H9 (cell line): Measurements from ENCODE around the gene CD4. TPM values are rescaled to one million over a fixed set of nuclear protein-coding genes. Genes with fewer than 3 reads are reported as not detected.

Source experiments
- DNase-seq: peaks from one replicate; pipeline ENCODE4 v3.0.0-alpha.2; 2017
- H2AFZ ChIP-seq: one replicate; pipeline ENCODE4 v1.6.1; 2013; ENCODE audit warnings: mild to moderate bottlenecking, low read length, control low read depth, moderate library complexity
- H2AK5ac ChIP-seq: 2 replicates; pipeline ENCODE4 v1.6.1; 2013; ENCODE audit warnings: low read length, control low read depth, mixed read lengths; ENCODE audit not compliant: insufficient read length
- H2BK120ac ChIP-seq: one replicate; pipeline ENCODE4 v1.6.1; 2013; ENCODE audit warnings: low read depth, mild to moderate bottlenecking, low read length, control low read depth, inconsistent platforms; ENCODE audit not compliant: poor library complexity, severe bottlenecking
- H2BK12ac ChIP-seq: 2 replicates; pipeline ENCODE4 v1.6.1; 2013; ENCODE audit warnings: low read length, control low read depth, mixed read lengths, low read depth; ENCODE audit not compliant: insufficient read length
- H2BK15ac ChIP-seq: 2 replicates; pipeline ENCODE4 v1.6.1; 2013; ENCODE audit warnings: low read depth, low read length, control low read depth
- H2BK20ac ChIP-seq: one replicate; pipeline ENCODE4 v1.6.1; 2013; ENCODE audit warnings: low read depth, mild to moderate bottlenecking, low read length, control low read depth, inconsistent platforms; ENCODE audit not compliant: poor library complexity, severe bottlenecking
- H2BK5ac ChIP-seq: 2 replicates; pipeline ENCODE4 v1.6.1; 2013; ENCODE audit warnings: low read length, control low read depth, mixed read lengths; ENCODE audit not compliant: insufficient read length
- H3K14ac ChIP-seq: 2 replicates; pipeline ENCODE4 v1.6.1; 2013; ENCODE audit warnings: low read length, control low read depth; ENCODE audit not compliant: insufficient read depth
- H3K18ac ChIP-seq: 2 replicates; pipeline ENCODE4 v1.6.1; 2013; ENCODE audit warnings: low read depth, mild to moderate bottlenecking, mixed read lengths, low read length, control low read depth; ENCODE audit not compliant: insufficient read length
- H3K23ac ChIP-seq: 2 replicates; pipeline ENCODE4 v1.6.1; 2013; ENCODE audit warnings: low read length, control low read depth, mixed read lengths, low read depth; ENCODE audit not compliant: insufficient read length
- H3K23me2 ChIP-seq: 2 replicates; pipeline ENCODE4 v1.6.1; 2013; ENCODE audit warnings: low read depth, mild to moderate bottlenecking, mixed read lengths, low read length, control low read depth; ENCODE audit not compliant: insufficient read length, poor library complexity, severe bottlenecking
- H3K27ac ChIP-seq: 2 replicates; pipeline ENCODE4 v1.5.1; 2013; ENCODE audit warnings: low read length, control low read depth, mixed read lengths, low read depth; ENCODE audit not compliant: insufficient read length
- H3K27me3 ChIP-seq: 2 replicates; pipeline ENCODE4 v1.6.1; 2013; ENCODE audit warnings: low read length, control low read depth, inconsistent platforms; ENCODE audit not compliant: insufficient read depth
- H3K4ac ChIP-seq: 2 replicates; pipeline ENCODE4 v1.6.1; 2013; ENCODE audit warnings: low read depth, mild to moderate bottlenecking, control low read depth, inconsistent platforms, low read length, moderate library complexity
- H3K4me1 ChIP-seq: 2 replicates; pipeline ENCODE4 v1.6.1; 2013; ENCODE audit warnings: low read length, control low read depth, inconsistent platforms; ENCODE audit not compliant: insufficient read depth
- H3K4me2 ChIP-seq: 2 replicates; pipeline ENCODE4 v1.6.1; 2013; ENCODE audit warnings: low read length, control low read depth, mixed read lengths; ENCODE audit not compliant: insufficient read length, insufficient read depth
- H3K56ac ChIP-seq: 2 replicates; pipeline ENCODE4 v1.6.1; 2013; ENCODE audit warnings: low read depth, mild to moderate bottlenecking, mixed read lengths, low read length, control low read depth; ENCODE audit not compliant: insufficient read length
- H3K79me1 ChIP-seq: 2 replicates; pipeline ENCODE4 v1.6.1; 2013; ENCODE audit warnings: low read depth, mild to moderate bottlenecking, moderate library complexity, low read length, control low read depth, inconsistent platforms; ENCODE audit not compliant: insufficient read depth, poor library complexity, severe bottlenecking
- H3K79me2 ChIP-seq: 2 replicates; pipeline ENCODE4 v1.6.1; 2013; ENCODE audit warnings: low read length, control low read depth, inconsistent platforms; ENCODE audit not compliant: insufficient read depth
- H3K9ac ChIP-seq: 2 replicates; pipeline ENCODE4 v1.6.1; 2013; ENCODE audit warnings: low read length, control low read depth, mixed read lengths; ENCODE audit not compliant: insufficient read length; ENCODE audit errors: extremely low read depth
- H3K9me3 ChIP-seq: one replicate; pipeline ENCODE4 v1.6.1; 2013; ENCODE audit warnings: low read depth, low read length, inconsistent platforms; ENCODE audit not compliant: control insufficient read depth
- H3T11ph ChIP-seq: one replicate; pipeline ENCODE4 v1.6.1; 2013; ENCODE audit warnings: mild to moderate bottlenecking, low read length, control low read depth, inconsistent platforms
- H4K20me1 ChIP-seq: one replicate; pipeline ENCODE4 v1.6.1; 2013; ENCODE audit not compliant: control insufficient read depth, insufficient read length, insufficient read depth
- H4K5ac ChIP-seq: 2 replicates; pipeline ENCODE4 v1.6.1; 2013; ENCODE audit warnings: low read depth, mild to moderate bottlenecking, mixed read lengths, low read length, control low read depth; ENCODE audit not compliant: insufficient read length
- H4K8ac ChIP-seq: replicated peaks from 2 replicates; pipeline ENCODE4 v1.6.1; 2013; ENCODE audit warnings: low read length, control low read depth, mixed read lengths, low read depth; ENCODE audit not compliant: insufficient read length
- H4K91ac ChIP-seq: 2 replicates; pipeline ENCODE4 v1.6.1; 2013; ENCODE audit warnings: low read depth, mild to moderate bottlenecking, moderate library complexity, mixed read lengths, low read length, control low read depth; ENCODE audit not compliant: insufficient read length
- H3K27ac Mint-ChIP-seq, 3 experiments: 2 replicates in 2 of 3; 3 replicates in 1 of 3; pipeline ENCODE4 v1.8.0; 2020 to 2021; ENCODE audit warnings: mixed read lengths in 3 of 3, mild to moderate bottlenecking in 1 of 3, moderate library complexity in 1 of 3
- H3K27me3 Mint-ChIP-seq: 2 replicates; pipeline ENCODE4 v1.8.0; 2021; ENCODE audit warnings: low read depth, mild to moderate bottlenecking, moderate library complexity, mixed read lengths
- H3K36me3 Mint-ChIP-seq, 3 experiments: 2 replicates in 2 of 3; 3 replicates in 1 of 3; pipeline ENCODE4 v1.8.0; 2020 to 2021; ENCODE audit warnings: low read depth in 3 of 3, mixed read lengths in 3 of 3; ENCODE audit not compliant: insufficient read depth in 1 of 3
- H3K4me1 Mint-ChIP-seq, 2 experiments: 2 replicates each; pipeline ENCODE4 v1.8.0; 2020; ENCODE audit warnings: mixed read lengths in 2 of 2
- H3K4me3 Mint-ChIP-seq, 2 experiments: 2 replicates in 1 of 2; 3 replicates in 1 of 2; pipeline ENCODE4 v1.8.0; 2020 to 2021; ENCODE audit warnings: mild to moderate bottlenecking in 2 of 2, mixed read lengths in 2 of 2, moderate library complexity in 1 of 2
- H3K9me3 Mint-ChIP-seq, 2 experiments: 2 replicates in 1 of 2; 3 replicates in 1 of 2; pipeline ENCODE4 v1.8.0; 2020; ENCODE audit warnings: mild to moderate bottlenecking in 2 of 2, mixed read lengths in 2 of 2, moderate library complexity in 1 of 2
- WGBS: extraction: QIAGEN DNeasy Blood & Tissue Kit; methylation state at CpG from one replicate; pipeline ENCODE4 v1.1.7; 2013; ENCODE audit warnings: missing lambda C conversion rate, low lambda C conversion rate, mixed read lengths; ENCODE audit not compliant: insufficient read length; ENCODE audit errors: extremely low coverage; 5-methylcytosine and 5-hydroxymethylcytosine counted together
- total RNA-seq: library from RNA; stranded (reverse); gene quantifications from 2 replicates; pipeline ENCODE4 v1.2.1, GENCODE V29; 2021
- TF ChIP-seq, protein P1 (sequence below): fragments of 200-600 bp; sonication (generic); conservative IDR thresholded peaks from 3 replicates; pipeline ENCODE4 v1.8.0; 2021; ENCODE audit warnings: antibody characterized with exemption, mild to moderate bottlenecking

CD4 gene
- total RNA-seq, 1 experiment from 2014 or later = 1.1 TPM

DNA sequence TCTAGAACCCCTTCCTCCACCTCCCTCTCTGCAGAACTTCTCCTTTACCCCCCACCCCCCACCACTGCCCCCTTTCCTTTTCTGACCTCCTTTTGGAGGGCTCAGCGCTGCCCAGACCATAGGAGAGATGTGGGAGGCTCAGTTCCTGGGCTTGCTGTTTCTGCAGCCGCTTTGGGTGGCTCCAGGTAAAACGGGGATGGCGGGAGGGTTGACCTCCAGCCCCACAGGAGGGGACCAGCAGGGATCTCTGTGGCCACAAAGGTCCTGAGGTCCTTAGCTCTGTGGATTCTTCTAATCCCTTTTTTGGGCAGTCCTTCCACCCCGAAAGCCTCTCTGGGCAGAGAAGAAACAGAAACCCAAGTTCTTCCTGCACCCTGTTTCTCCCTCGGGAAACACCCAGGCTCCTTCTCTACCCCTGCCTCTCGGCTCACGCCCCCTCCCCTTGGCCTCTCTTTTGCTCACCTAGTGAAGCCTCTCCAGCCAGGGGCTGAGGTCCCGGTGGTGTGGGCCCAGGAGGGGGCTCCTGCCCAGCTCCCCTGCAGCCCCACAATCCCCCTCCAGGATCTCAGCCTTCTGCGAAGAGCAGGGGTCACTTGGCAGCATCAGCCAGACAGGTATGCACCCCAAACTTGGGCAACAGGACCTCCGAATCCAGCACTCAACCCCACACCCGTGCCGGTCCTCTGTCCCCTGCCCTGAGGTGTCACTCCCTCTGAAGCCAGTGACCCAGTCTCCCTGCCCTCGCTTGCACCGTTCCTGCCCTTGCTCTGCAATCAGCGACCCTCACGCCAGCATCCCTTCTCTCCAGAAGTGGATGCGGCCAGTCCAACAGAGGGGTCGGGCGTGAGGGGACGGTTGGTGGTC, 16.4 kb upstream of the CD4 start:
- Histone ChIP-seq H3K4me1 (peaks cover 7% of the 10 kb centered on the region; the same call in 1 of the 2 replicates), H4K20me1 (no peaks in the 10 kb centered on the region), H3K4ac (no peak overlapping the region), H4K8ac (no peak overlapping the region), H2BK12ac (no peak overlapping the region), H2BK20ac (no peak overlapping the region), H4K5ac (no peak overlapping the region), H2BK15ac (no peak overlapping the region), H3K9me3 (no peaks in the 10 kb centered on the region), H3T11ph (no peak overlapping the region), H2AK5ac (no peak overlapping the region), H3K27me3 (peaks cover 5% of the 10 kb centered on the region; the same call in 1 of the 2 replicates), H3K79me1 (no peaks in the 10 kb centered on the region), H2BK5ac (no peak overlapping the region), H3K27ac (no peak overlapping the region), H2AFZ (no peak overlapping the region), H3K23me2 (peaks cover 20% of the 10 kb centered on the region), H3K14ac (no peak overlapping the region), H2BK120ac (no peak overlapping the region), H3K4me2 (peak overlapping the region; percentile 13), H3K79me2 (peaks cover 4% of the 10 kb centered on the region; the same call in 1 of the 2 replicates), H3K23ac (no peak overlapping the region), H3K56ac (no peak overlapping the region), H3K9ac (no peak overlapping the region), H3K18ac (no peak overlapping the region), H4K91ac (no peak overlapping the region)
- Mint-ChIP-seq H3K4me3 (peak overlapping the region; percentile 34 to 74), H3K4me1 (peaks cover 47 to 74% of the 10 kb centered on the region in 2 experiments), H3K27ac (peak overlapping the region in 2 of 3 experiments; percentile 53 to 65; a peak in 2 of 7 replicates), H3K36me3 (peaks cover 23 to 48% (median 48%) of the 10 kb centered on the region in 3 experiments), H3K9me3 (peaks cover 0 to 3% of the 10 kb centered on the region in 2 experiments; a peak in 2 of 5 replicates), H3K27me3 (peaks cover 40% of the 10 kb centered on the region)
- TF ChIP-seq, protein P1, sequence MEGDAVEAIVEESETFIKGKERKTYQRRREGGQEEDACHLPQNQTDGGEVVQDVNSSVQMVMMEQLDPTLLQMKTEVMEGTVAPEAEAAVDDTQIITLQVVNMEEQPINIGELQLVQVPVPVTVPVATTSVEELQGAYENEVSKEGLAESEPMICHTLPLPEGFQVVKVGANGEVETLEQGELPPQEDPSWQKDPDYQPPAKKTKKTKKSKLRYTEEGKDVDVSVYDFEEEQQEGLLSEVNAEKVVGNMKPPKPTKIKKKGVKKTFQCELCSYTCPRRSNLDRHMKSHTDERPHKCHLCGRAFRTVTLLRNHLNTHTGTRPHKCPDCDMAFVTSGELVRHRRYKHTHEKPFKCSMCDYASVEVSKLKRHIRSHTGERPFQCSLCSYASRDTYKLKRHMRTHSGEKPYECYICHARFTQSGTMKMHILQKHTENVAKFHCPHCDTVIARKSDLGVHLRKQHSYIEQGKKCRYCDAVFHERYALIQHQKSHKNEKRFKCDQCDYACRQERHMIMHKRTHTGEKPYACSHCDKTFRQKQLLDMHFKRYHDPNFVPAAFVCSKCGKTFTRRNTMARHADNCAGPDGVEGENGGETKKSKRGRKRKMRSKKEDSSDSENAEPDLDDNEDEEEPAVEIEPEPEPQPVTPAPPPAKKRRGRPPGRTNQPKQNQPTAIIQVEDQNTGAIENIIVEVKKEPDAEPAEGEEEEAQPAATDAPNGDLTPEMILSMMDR = no peak
- no CpG with 5 or more reads among the region's 21 CpGs for whole genome bisulfite sequencing
- no peak for DNase-seq
